ENCODE data around the gene ANKS3. TPM values are rescaled to one million over a fixed set of nuclear protein-coding genes. Genes with fewer than 3 reads are reported as not detected.

ANKS3 gene
- polyA plus RNA-seq, 2 donors: 9.3 to 26.8 TPM

DNA sequence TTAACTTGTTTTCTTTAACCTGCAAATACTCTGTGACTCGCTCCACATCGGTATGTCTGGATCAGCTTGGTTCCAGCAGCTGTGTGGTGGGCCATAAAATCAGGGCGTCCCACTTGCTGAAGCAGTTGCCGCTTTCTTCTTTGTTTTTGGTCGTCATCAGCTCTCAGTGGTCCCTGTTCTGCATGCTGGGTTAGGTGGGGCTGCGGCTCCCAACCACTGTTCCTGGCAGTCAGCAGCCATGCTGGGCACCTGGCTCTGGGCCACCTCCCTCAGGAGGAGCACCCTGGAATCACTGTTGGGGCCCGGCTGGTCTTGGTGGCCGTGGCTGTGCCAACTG is 86.5 kb downstream of the ANKS3 start:
- Histone ChIP-seq H3K27me3 (ENCODE audit: control insufficient read depth in 1 of 2, insufficient read depth in 2 of 2, low read length in 2 of 2) (no peaks in the 10 kb centered on the region), H3K27ac (ENCODE audit: low read depth in 2 of 2, low read length in 1 of 2) (no peak overlapping the region), H3K4me3 (ENCODE audit: low read depth in 1 of 2, low read length in 2 of 2) (no peak overlapping the region), H3K36me3 (ENCODE audit: control insufficient read depth in 2 of 2, insufficient read depth in 2 of 2, low read length in 1 of 2) (peaks cover 9 to 25% of the 10 kb centered on the region in 2 donors), H3K4me1 (ENCODE audit: control insufficient read depth in 2 of 2, insufficient read depth in 2 of 2, low read length in 1 of 2) (no peaks in the 10 kb centered on the region), H3K9me3 (ENCODE audit: control insufficient read depth in 2 of 2, insufficient read depth in 1 of 2, low read depth in 1 of 2, low read length in 1 of 2) (no peaks in the 10 kb centered on the region)
- WGBS, 2 donors: 96% methylated on average over 8 of the region's 8 CpGs

DNA sequence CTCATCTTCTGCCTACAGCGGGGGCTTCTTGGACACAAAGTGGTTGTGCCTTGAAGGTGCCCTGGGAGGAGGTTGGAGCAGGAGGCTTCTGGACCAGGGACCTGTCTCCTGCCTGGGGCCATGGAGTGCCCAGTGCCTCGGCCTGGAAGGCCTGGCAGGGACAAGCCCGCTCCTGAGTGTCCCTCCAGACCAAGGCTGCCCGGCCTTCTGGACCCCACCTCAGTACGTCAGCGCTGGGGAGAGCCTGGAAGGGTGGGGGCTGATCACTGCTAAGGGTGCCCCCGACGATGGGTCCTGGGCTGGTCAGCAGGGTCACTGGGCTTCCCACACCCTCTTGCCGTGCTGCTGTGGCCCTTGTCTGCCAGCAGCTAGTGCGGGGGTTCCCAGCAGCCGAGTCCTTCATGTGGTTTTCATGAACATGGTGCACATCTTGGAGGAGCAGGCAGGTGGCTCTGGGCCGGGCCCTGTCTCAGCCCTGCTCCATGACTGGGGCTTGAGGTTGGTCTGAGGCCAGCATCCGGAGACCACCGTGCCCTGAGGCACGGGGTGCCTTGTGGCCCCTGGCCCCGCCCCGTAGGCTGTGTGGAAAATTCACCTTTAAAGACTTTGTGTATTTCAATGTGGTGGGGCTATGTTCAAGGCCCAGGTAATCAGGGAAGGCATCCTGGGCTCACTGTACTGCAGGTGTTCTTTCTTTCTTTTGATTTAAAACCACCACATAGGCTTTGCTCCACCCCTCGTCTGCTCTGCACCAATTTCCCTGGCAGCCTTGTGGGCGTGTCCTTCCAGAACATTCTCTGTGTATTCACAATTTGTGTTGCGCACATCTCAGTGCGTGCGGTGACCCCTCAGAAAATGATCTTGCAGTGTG is 87.1 kb downstream of the ANKS3 start:
- 93 to 94% methylated on average over 21 to 22 of the region's 22 CpGs for WGBS, 2 donors
- Histone ChIP-seq H3K4me3 (ENCODE audit: low read depth in 1 of 2, low read length in 2 of 2) (no peak overlapping the region), H3K4me1 (ENCODE audit: control insufficient read depth in 2 of 2, insufficient read depth in 2 of 2, low read length in 1 of 2) (no peaks in the 10 kb centered on the region), H3K27ac (ENCODE audit: low read depth in 2 of 2, low read length in 1 of 2) (no peak overlapping the region), H3K9me3 (ENCODE audit: control insufficient read depth in 2 of 2, insufficient read depth in 1 of 2, low read depth in 1 of 2, low read length in 1 of 2) (no peaks in the 10 kb centered on the region), H3K27me3 (ENCODE audit: control insufficient read depth in 1 of 2, insufficient read depth in 2 of 2, low read length in 2 of 2) (no peaks in the 10 kb centered on the region), H3K36me3 (ENCODE audit: control insufficient read depth in 2 of 2, insufficient read depth in 2 of 2, low read length in 1 of 2) (peaks cover 8 to 19% of the 10 kb centered on the region in 2 donors)

Other genes with a start within 250 kb of the ANKS3 start
- 10 to 100 TPM; 12.0 to 12.1 TPM for gene CDIP1, start 195.5 kb downstream of the ANKS3 start, polyA plus RNA-seq
- gene C16orf96, start 177.9 kb downstream of the ANKS3 start, polyA plus RNA-seq: under 1 TPM; 0.04 to 0.08 TPM
- gene UBALD1, start 119.4 kb downstream of the ANKS3 start, polyA plus RNA-seq: 10 to 100 TPM; 18.6 to 34.7 TPM
- gene MGRN1, start 109.4 kb downstream of the ANKS3 start, polyA plus RNA-seq: 10 to 100 TPM; 10.9 to 15.1 TPM
- 10 to 100 TPM; 18.5 to 29.3 TPM for gene NUDT16L1, start 40.7 kb downstream of the ANKS3 start, polyA plus RNA-seq
- gene DNAAF8, start 266 bp upstream of the ANKS3 start, polyA plus RNA-seq: under 1 TPM; 0.39 to 0.81 TPM
- 1 to 10 TPM; 4.4 to 8.9 TPM for gene ZNF500, start 32.9 kb upstream of the ANKS3 start, polyA plus RNA-seq
- under 1 TPM in 1 of 2 donors, not detected in 1; 0.07 TPM for gene SEPTIN12, start 54.1 kb upstream of the ANKS3 start, polyA plus RNA-seq
- 10 to 100 TPM; 20.1 to 28.6 TPM for gene SMIM22, start 61.1 kb upstream of the ANKS3 start, polyA plus RNA-seq
- gene ROGDI, start 68.4 kb upstream of the ANKS3 start, polyA plus RNA-seq: 10 to 100 TPM; 28.7 to 49.5 TPM
- 10 to 100 TPM; 34.3 to 35.6 TPM for gene GLYR1, start 113.0 kb upstream of the ANKS3 start, polyA plus RNA-seq
- 1 to 10 TPM; 5.1 to 7.7 TPM for gene UBN1, start 113.2 kb upstream of the ANKS3 start, polyA plus RNA-seq
- gene PPL, start 202.9 kb upstream of the ANKS3 start, polyA plus RNA-seq: 100 to 1,000 TPM; 561 to 739 TPM
- gene SEC14L5, start 224.1 kb upstream of the ANKS3 start, polyA plus RNA-seq: under 1 TPM; 0.19 to 0.49 TPM

Measured in esophagus (tissue), 2 donors.